HCT116 (cell line): ENCODE measurements around the gene ADAM8.

Experiments used
- ATF3 ChIP-seq: IDR thresholded peaks from 2 replicates; pipeline ENCODE4 v1.6.1; 2012
- CTCF ChIP-seq, 3 experiments: fragments of 200-600 bp in 1 of 3; sonication (generic) in 1 of 3; IDR thresholded peaks in 2 of 3; conservative IDR thresholded peaks in 1 of 3; 2 replicates each; pipeline ENCODE4 v1.5.1; 2012 to 2017; ENCODE audit warnings: low read depth in 2 of 3, low read length in 2 of 3, antibody characterized with exemption in 1 of 3, borderline replicate concordance in 1 of 3, control low read depth in 1 of 3, mild to moderate bottlenecking in 1 of 3, mixed read lengths in 1 of 3, mixed run types in 1 of 3, moderate library complexity in 1 of 3; ENCODE audit not compliant: insufficient read depth in 1 of 3
- EGR1 ChIP-seq: IDR thresholded peaks from 2 replicates; pipeline ENCODE4 v1.6.1; 2012; ENCODE audit warnings: low read depth
- EZH2 ChIP-seq: fragments of 200-600 bp; sonication (generic); IDR thresholded peaks from 2 replicates; pipeline ENCODE4 v1.6.1; 2017; ENCODE audit warnings: antibody characterized with exemption, mixed run types
- POLR2A ChIP-seq: IDR thresholded peaks from 2 replicates; pipeline ENCODE4 v1.7.0; 2011; ENCODE audit warnings: borderline replicate concordance; ENCODE audit not compliant: insufficient read depth, insufficient read length; ENCODE audit errors: extremely low read depth
- POLR2AphosphoS5 ChIP-seq: IDR thresholded peaks from 2 replicates; pipeline ENCODE4 v1.6.1; 2011; ENCODE audit warnings: mild to moderate bottlenecking, low read depth, low read length, moderate library complexity
- SP1 ChIP-seq: IDR thresholded peaks from 2 replicates; pipeline ENCODE4 v1.6.1; 2012; ENCODE audit warnings: low read depth
- YY1 ChIP-seq: IDR thresholded peaks from 2 replicates; pipeline ENCODE4 v1.6.1; 2011; ENCODE audit warnings: low read length, low read depth, moderate library complexity, mild to moderate bottlenecking; ENCODE audit not compliant: insufficient replicate concordance; ENCODE audit errors: extremely low read depth
- ZNF274 ChIP-seq: fragments of 200-500 bp; sonication (Bioruptor generic); IDR thresholded peaks from 2 replicates; pipeline ENCODE4 v1.6.1; 2014; ENCODE audit warnings: mild to moderate bottlenecking, low read depth, low read length, inconsistent platforms
- TF ChIP-seq, protein P1 (sequence below): IDR thresholded peaks from 2 replicates; pipeline ENCODE4 v1.6.1; 2012
- TF ChIP-seq, protein P2 (sequence below): IDR thresholded peaks from 2 replicates; pipeline ENCODE4 v1.6.1; 2012; ENCODE audit warnings: low read depth

GRCh38 chr10:133214468-133215410, 61.9 kb downstream of the ADAM8 start:
- no peak for TF ChIP-seq EZH2
- TF ChIP-seq CTCF (IDR thresholded peaks at IDR 0.05 in 2 of 3, conservative IDR thresholded peaks at IDR 0.05 in 1 of 3; ENCODE audit: borderline replicate concordance in 1 of 3, insufficient read depth in 1 of 3, low read depth in 2 of 3, low read length in 2 of 3), result no peak
- TF ChIP-seq, protein P1, sequence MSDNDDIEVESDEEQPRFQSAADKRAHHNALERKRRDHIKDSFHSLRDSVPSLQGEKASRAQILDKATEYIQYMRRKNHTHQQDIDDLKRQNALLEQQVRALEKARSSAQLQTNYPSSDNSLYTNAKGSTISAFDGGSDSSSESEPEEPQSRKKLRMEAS, result no peak
- TF ChIP-seq, protein P2, sequence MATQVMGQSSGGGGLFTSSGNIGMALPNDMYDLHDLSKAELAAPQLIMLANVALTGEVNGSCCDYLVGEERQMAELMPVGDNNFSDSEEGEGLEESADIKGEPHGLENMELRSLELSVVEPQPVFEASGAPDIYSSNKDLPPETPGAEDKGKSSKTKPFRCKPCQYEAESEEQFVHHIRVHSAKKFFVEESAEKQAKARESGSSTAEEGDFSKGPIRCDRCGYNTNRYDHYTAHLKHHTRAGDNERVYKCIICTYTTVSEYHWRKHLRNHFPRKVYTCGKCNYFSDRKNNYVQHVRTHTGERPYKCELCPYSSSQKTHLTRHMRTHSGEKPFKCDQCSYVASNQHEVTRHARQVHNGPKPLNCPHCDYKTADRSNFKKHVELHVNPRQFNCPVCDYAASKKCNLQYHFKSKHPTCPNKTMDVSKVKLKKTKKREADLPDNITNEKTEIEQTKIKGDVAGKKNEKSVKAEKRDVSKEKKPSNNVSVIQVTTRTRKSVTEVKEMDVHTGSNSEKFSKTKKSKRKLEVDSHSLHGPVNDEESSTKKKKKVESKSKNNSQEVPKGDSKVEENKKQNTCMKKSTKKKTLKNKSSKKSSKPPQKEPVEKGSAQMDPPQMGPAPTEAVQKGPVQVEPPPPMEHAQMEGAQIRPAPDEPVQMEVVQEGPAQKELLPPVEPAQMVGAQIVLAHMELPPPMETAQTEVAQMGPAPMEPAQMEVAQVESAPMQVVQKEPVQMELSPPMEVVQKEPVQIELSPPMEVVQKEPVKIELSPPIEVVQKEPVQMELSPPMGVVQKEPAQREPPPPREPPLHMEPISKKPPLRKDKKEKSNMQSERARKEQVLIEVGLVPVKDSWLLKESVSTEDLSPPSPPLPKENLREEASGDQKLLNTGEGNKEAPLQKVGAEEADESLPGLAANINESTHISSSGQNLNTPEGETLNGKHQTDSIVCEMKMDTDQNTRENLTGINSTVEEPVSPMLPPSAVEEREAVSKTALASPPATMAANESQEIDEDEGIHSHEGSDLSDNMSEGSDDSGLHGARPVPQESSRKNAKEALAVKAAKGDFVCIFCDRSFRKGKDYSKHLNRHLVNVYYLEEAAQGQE, result no peak
- TF ChIP-seq EGR1, result no peak
- no peak for TF ChIP-seq ATF3
- no peak for TF ChIP-seq POLR2A
- TF ChIP-seq YY1, result no peak
- TF ChIP-seq POLR2AphosphoS5, result no peak
- TF ChIP-seq SP1, result no peak
- TF ChIP-seq ZNF274, result no peak
